HG02798 (cell line): ENCODE data around the gene STK26.
"Not testable (repeated sequence)": the region's sequence is repeated elsewhere in the genome, so short reads cannot be mapped to it uniquely, and the experiment has no call there.

Experiments used
- ATAC-seq: cut with Tn5 transposase; IDR thresholded peaks from one replicate; pipeline ENCODE4 v1.9.1; 2021; ENCODE audit warnings: mild to moderate bottlenecking; ENCODE audit not compliant: unreplicated experiment, poor library complexity

STK26 gene

DNA sequence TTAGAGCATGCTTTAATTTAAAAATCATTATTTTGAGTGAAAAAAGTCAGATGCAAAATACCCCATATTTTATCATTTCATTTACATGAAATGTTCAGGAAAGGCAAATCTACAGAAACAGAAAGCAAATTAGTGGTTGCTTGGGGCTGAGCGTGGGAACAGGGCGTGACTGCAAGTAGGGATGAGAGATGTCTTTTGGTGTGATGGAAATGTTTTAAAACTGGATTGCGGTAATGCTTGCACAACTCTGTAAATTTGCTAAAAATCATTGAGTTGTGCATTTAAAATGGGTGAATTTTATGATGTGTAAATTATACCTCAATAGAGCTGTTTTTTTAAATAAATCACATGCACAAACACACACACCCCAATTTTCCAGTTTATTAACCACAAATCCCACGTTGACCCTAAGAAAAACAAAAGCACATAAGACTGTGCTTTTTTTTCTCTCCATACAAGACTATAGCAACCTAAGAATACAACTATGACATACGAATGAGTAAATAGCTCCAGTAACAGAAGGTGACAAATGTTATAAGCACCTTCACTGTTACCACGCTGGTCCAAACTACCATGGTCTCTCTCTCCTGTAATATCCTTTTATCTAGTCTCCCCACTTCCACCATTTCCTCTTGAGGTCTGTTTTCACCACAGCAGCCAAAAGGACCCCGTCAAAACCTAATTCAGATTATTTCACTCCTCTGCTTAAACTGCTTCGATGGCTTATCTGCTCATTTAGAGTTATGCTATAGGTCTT, 67.5 kb downstream of the STK26 start:
- ATAC-seq, result no peak

GRCh38 chrX:132092439-132093065, 69.5 kb downstream of the STK26 start:
- ATAC-seq, result peak; percentile 87

DNA sequence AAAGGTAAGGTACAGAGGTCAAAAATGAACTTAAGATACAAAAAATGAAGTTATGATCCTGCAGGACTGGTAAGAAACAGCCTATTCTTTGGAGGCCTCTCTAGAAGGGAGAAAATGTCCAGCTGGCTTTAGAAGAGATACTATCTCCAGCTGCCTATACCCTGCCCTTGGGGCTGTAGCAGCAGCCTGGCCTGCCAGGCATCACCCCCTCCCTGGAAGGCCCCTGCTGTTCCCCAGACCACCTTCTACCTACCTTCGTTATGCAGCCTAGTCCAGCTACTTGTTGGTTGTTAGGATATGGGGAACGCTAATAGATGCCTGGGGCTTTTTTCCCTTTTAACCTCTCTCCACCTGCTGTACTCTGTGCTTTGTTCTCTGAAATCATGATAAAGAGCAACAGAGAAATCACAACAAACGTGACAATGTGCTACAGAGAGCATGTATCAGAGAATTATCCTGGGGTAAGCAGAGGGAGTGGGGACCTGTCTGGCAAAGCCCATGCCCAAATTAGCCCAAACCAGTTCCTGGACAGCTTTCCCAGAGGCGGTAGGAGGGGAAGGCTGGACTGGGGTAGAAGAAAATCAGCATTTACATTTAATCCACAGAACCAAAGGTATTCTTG, 70.2 kb downstream of the STK26 start:
- ATAC-seq, result no peak

DNA sequence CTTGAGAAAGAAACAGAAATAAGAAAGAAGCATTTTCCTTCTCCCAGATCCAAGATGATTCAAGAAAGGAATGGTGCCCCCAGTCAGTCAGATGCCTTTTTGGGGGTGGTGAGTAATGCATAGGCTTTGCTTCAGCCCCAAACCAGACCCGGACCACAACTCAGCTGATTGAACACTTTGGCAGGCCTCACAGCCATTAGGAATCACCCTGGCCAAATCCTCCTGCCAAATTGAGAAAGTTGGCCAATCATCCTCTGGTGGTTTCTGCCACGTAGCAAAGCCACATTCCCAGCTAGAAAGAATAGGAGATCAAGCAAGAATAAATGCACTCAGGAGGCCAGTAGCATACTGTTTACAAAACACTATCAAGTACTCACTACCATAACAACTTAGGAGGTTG, 71.1 kb downstream of the STK26 start:
- ATAC-seq, result no peak

- not testable (repeated sequence) for ATAC-seq
These were observed 75.6 kb downstream of the STK26 start for GRCh38 chrX:132098704-132099103.

DNA sequence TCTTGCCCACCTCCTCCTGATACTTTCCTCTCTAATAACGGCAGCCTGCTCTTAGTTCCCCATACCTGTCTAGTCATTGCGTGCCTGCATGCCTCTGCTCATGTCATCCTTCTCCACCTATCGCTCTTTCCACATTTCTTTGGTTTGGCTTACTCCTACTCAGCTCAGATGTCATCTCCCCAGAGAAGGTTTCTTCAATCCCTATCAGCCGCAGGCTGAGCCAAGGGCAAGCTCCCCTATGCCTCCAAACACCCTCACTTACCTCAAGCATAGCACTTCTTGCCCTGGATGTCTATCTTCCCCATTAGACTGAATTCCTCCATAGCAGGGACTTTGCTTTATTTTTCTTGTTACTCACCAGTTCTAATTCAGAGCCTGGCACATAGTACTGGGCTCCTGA, 78.1 kb downstream of the STK26 start:
- no peak for ATAC-seq

- ATAC-seq, result no peak
These were observed 78.7 kb downstream of the STK26 start for GRCh38 chrX:132101799-132102198.

GRCh38 chrX:132107291-132107690, 84.2 kb downstream of the STK26 start:
- ATAC-seq, result no peak

DNA sequence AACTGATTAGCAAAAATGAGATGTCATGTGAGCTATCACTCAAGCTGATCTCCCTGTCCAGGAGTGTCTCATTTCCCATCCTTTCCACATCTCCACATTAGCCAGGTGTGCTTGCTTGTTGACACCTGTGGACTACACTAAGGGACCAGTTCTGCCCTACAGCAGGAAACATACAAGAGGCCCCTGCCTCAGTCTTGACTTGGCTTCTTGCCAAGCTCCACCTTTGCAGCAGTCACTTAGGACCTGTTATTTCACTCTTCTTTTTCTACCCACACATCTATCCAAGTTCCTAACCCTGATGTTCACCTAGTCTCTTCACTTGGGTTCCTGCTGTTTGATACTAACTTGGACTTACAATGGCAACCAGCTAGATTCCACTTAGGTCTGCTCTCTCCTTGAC, 91.5 kb downstream of the STK26 start:
- no peak for ATAC-seq

- ATAC-seq, result no peak
These were observed 92.7 kb downstream of the STK26 start for GRCh38 chrX:132115792-132116191.

DNA sequence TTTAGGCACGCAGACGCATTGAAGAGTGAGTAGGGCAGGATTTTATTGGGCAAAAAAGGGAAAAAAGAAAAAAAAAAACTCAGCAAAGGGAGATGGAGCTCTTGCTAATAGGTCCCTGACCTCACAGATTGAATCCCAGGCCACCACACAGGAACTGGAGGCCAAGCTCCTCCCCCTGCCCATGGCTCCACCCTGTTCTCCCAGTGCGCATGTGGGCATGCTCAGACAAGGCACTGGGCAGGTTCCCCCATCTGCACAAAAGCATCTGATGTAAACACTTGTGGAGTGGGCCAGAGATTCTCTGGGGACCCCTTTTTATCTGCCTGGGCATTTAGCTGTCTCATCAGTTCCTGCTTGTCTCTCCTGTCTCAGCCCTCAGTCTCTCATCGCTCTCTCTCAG, 95.3 kb downstream of the STK26 start:
- ATAC-seq, result no peak

GRCh38 chrX:132119283-132119682, 96.2 kb downstream of the STK26 start:
- ATAC-seq, result no peak

DNA sequence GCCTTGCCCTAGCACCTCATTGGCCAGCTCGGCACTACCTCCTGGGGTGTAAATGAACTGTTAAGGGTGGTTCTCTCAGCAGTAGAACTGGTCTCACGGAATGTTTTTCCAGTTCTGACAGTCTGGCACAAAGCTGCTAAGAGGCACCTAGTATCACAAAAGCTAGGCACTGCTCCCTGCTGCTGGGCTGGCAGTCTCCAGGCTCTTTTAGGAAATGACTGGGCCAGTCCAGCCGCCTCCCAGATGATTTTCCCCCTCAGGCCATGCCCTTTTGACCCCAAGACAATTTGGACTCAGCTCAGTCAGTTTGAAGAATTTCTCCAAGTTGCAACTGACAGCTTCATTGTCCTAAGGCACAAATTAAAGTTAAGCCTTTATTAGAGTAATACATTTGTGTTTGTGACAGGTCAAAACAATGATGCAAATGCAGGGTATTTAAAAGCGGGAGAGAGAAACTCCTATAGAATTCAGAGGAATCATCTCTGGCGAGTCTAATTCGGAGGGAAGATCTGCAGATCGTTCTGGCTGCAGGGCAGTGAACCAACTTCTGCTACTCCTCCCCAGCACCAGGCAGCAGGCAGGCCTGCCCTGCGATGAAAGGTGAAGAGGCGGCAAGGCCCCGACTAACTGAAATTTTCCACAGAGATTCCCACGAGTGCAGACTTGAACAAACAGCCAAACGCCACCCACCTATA, 96.9 kb downstream of the STK26 start:
- no peak for ATAC-seq

- ATAC-seq, result no peak
These were observed 97.8 kb downstream of the STK26 start for GRCh38 chrX:132120913-132121312.
